ENCODE results near the gene HSPA14.

The HSPA14 gene

DNA sequence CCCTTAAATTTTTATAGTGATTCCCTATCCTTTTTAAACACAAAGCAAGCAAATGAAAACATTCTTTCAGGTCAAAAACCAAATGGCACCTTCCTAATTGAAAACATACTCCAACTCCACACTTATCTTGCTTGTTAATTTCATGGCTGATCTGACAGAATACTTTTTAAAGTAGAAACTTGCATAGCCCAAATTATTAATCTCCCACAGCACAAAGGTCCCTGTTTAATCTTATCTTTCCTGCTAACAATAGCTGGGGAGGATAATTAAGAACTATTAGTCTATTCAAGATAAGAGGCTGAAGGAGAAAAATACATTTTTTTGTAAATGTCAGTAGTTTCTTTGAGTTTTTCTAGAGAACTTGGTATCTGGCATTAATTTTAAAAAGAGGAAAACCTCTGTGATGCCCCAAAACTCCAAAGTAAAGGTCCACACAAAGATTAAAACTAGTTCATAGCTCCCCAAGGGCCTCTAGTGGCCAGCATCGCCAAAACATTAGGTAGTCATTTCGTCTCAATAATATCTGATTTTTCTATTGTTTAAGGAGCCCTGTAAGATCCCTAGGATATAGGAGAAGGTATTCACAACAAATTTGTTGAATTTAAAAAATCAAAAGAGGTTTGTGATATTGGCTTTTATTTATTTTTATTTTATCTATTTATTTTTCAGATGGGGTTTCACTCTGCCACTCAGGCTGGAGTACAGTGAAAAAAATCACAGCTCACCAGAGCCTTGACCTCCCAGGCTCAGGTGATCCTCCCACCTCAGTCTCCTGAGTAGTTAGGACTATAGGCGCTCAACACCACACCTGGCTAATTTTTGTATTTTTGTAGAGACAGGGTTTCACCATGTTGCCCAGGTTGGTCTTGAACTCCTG is 15.0 kb upstream of the HSPA14 start:
- Histone ChIP-seq H3K36me3 (ENCODE audit: low read length) (no peaks in the 10 kb centered on the region), H3K27me3 (ENCODE audit: low read length) (no peaks in the 10 kb centered on the region), H3K4me2 (ENCODE audit: low read depth, low read length, poor library complexity, severe bottlenecking) (no peak overlapping the region), H4K20me1 (ENCODE audit: low read depth, low read length) (no peaks in the 10 kb centered on the region), H3K27ac (ENCODE audit: low read depth, low read length) (0 out of 2 replicates have a peak overlapping the region, but pooled peaks have one; percentile 0), H3F3A (ENCODE audit: insufficient read depth) (peaks cover 11% of the 10 kb centered on the region; the same call in 1 of the 2 replicates), H3K4me3 (ENCODE audit: insufficient read depth, low read length, poor library complexity, severe bottlenecking) (no peak overlapping the region), H3K9me3 (ENCODE audit: insufficient read depth, low read length) (no peaks in the 10 kb centered on the region), H2AFZ (ENCODE audit: low read depth, low read length, severe bottlenecking) (peak overlapping the region; percentile 24), H3K79me2 (ENCODE audit: insufficient read depth, low read length) (no peaks in the 10 kb centered on the region), H3K9me2 (replicated peaks; ENCODE audit: insufficient read depth, low read length) (no peaks in the 10 kb centered on the region), H3K9ac (ENCODE audit: low read length) (no peak overlapping the region; the same call in 1 of the 2 replicates)
- TF ChIP-seq EZH2phosphoT487 (conservative IDR thresholded peaks at IDR 0.05; ENCODE audit: low read length) (no peak), CTCF (IDR thresholded peaks at IDR 0.05; ENCODE audit: insufficient read depth, low read length, poor library complexity, severe bottlenecking) (peak; percentile 76)

GRCh38 chr10:14823966-14824365 is 14.1 kb upstream of the HSPA14 start:
- H3K9me3 ChIP-seq (ENCODE audit: insufficient read depth, low read length), result no peaks in the 10 kb centered on the region
- peaks cover 11% of the 10 kb centered on the region; the same call in 1 of the 2 replicates for H3F3A ChIP-seq (ENCODE audit: insufficient read depth)
- no peaks in the 10 kb centered on the region for H3K9me2 ChIP-seq (replicated peaks; ENCODE audit: insufficient read depth, low read length)
- no peaks in the 10 kb centered on the region for H3K36me3 ChIP-seq (ENCODE audit: low read length)
- no peaks in the 10 kb centered on the region for H3K27me3 ChIP-seq (ENCODE audit: low read length)
- H3K9ac ChIP-seq (ENCODE audit: low read length), result no peak overlapping the region
- H3K79me2 ChIP-seq (ENCODE audit: insufficient read depth, low read length), result no peaks in the 10 kb centered on the region
- no peak overlapping the region for H3K4me3 ChIP-seq (ENCODE audit: insufficient read depth, low read length, poor library complexity, severe bottlenecking)
- no peak overlapping the region for H3K27ac ChIP-seq (ENCODE audit: low read depth, low read length)
- H2AFZ ChIP-seq (ENCODE audit: low read depth, low read length, severe bottlenecking), result no peak overlapping the region
- TF ChIP-seq CTCF (IDR thresholded peaks at IDR 0.05; ENCODE audit: insufficient read depth, low read length, poor library complexity, severe bottlenecking), result no peak
- TF ChIP-seq EZH2phosphoT487 (conservative IDR thresholded peaks at IDR 0.05; ENCODE audit: low read length), result no peak
- H4K20me1 ChIP-seq (ENCODE audit: low read depth, low read length), result no peaks in the 10 kb centered on the region
- H3K4me2 ChIP-seq (ENCODE audit: low read depth, low read length, poor library complexity, severe bottlenecking), result no peak overlapping the region

DNA sequence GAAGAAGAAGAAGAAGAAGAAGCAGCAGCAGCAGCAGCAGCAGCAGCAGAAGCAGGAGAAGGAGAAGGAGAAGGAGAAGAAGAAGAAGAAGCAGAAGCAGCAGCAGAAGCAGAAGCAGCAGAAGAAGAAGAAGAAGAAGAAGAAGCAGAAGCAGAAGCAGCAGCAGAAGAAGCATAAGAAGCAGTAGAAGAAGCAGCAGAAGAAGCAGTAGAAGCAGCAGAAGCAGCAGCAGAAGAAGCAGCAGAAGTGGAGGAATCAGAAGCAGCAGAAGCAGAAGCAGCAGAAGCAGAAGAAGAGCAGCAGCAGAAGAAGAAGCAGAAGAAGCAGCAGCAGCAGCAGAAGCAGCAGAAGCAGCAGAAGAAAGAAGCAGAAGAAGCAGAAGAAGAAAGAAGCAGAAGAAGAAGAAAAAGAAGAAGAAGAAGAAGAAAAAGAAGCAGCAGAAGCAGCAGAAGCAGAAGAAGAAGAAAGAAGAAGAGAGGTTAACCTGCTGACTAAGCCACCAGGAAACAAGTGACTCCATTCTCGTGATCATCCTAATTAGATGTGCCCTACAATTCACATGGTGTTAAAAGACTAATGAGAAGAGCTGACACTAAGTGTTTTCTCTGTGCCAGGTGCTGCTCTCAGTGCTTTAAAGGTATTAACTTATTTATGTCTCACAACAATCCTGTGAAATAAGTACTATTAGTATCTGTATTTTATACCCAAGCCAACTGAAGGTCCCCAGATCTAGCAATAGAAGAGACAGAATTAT is 11.9 kb upstream of the HSPA14 start:
- Histone ChIP-seq H3K79me2 (ENCODE audit: insufficient read depth, low read length) (no peaks in the 10 kb centered on the region), H3K4me3 (ENCODE audit: insufficient read depth, low read length, poor library complexity, severe bottlenecking) (no peak overlapping the region), H3K36me3 (ENCODE audit: low read length) (no peaks in the 10 kb centered on the region), H3K9ac (ENCODE audit: low read length) (peak overlapping the region; percentile 17; the same call in 1 of the 2 replicates), H3K4me2 (ENCODE audit: low read depth, low read length, poor library complexity, severe bottlenecking) (peak overlapping the region; percentile 24), H3K9me2 (replicated peaks; ENCODE audit: insufficient read depth, low read length) (no peaks in the 10 kb centered on the region), H3K9me3 (ENCODE audit: insufficient read depth, low read length) (no peaks in the 10 kb centered on the region), H2AFZ (ENCODE audit: low read depth, low read length, severe bottlenecking) (no peak overlapping the region), H3K27me3 (ENCODE audit: low read length) (no peaks in the 10 kb centered on the region), H3F3A (ENCODE audit: insufficient read depth) (peaks cover 11% of the 10 kb centered on the region; the same call in 1 of the 2 replicates), H4K20me1 (ENCODE audit: low read depth, low read length) (no peaks in the 10 kb centered on the region), H3K27ac (ENCODE audit: low read depth, low read length) (peak overlapping the region; percentile 38)
- no peak for TF ChIP-seq CTCF (IDR thresholded peaks at IDR 0.05; ENCODE audit: insufficient read depth, low read length, poor library complexity, severe bottlenecking)
- no peak for TF ChIP-seq EZH2phosphoT487 (conservative IDR thresholded peaks at IDR 0.05; ENCODE audit: low read length)

Measured in SU-DHL-6 (cell line).